RWPE2 (cell line): ENCODE data around the gene KRTAP19-2.

Experiments used
- ATAC-seq: fragments of 200-7000 bp; cut with Tn5 transposase; 3 replicates; pipeline ENCODE4 v1.9.1; 2021; ENCODE audit warnings: low read depth
- DNase-seq: peaks from one replicate; pipeline ENCODE4 v3.0.0-alpha.2; 2020; ENCODE audit warnings: low spot score
- H3K27ac ChIP-seq: fragments of 450-650 bp; 2 replicates; pipeline ENCODE4 v1.5.1; 2017; ENCODE audit warnings: mild to moderate bottlenecking; ENCODE audit not compliant: poor library complexity, severe bottlenecking
- H3K27me3 ChIP-seq: fragments of 250-450 bp; sonication (Bioruptor Pico); 2 replicates; pipeline ENCODE4 v1.5.1; 2021; ENCODE audit warnings: mild to moderate bottlenecking, moderate library complexity; ENCODE audit not compliant: insufficient read depth, poor library complexity, severe bottlenecking
- H3K36me3 ChIP-seq: fragments of 250-450 bp; sonication (Bioruptor Pico); 2 replicates; pipeline ENCODE4 v1.5.1; 2020; ENCODE audit warnings: low read depth, mild to moderate bottlenecking, moderate library complexity
- H3K4me1 ChIP-seq: fragments of 250-450 bp; sonication (Bioruptor Pico); 2 replicates; pipeline ENCODE4 v1.5.1; 2021; ENCODE audit warnings: mild to moderate bottlenecking, moderate library complexity; ENCODE audit not compliant: insufficient read depth, poor library complexity, severe bottlenecking
- H3K4me3 ChIP-seq: fragments of 250-450 bp; sonication (Bioruptor Pico); 2 replicates; pipeline ENCODE4 v1.5.1; 2021; ENCODE audit warnings: mild to moderate bottlenecking, moderate library complexity; ENCODE audit not compliant: severe bottlenecking
- H3K9me3 ChIP-seq: fragments of 250-450 bp; sonication (Bioruptor Pico); 2 replicates; pipeline ENCODE4 v1.5.1; 2021; ENCODE audit warnings: mild to moderate bottlenecking, moderate library complexity; ENCODE audit not compliant: severe bottlenecking
- CTCF ChIP-seq: fragments of 450-650 bp; IDR thresholded peaks from one replicate; pipeline ENCODE4 v1.5.1; 2017; ENCODE audit warnings: mild to moderate bottlenecking, moderate library complexity; ENCODE audit not compliant: poor library complexity, severe bottlenecking

Gene KRTAP19-2

GRCh38 chr21:30497065-30497464, 9.8 kb upstream of the KRTAP19-2 start, which contains the start of gene KRTAP19-4:
KRTAP19-4 (minus strand) TSS chr21:30497165; CDS start chr21:30497110, 55 bp downstream.
- ATAC-seq = no peak
- no peaks in the 10 kb centered on the region for H3K9me3 ChIP-seq
- no peak within 1 kb of the TSS for H3K27ac ChIP-seq
- no peaks in the 10 kb centered on the region for H3K36me3 ChIP-seq
- no peaks in the 10 kb centered on the region for H3K4me1 ChIP-seq
- TF ChIP-seq CTCF = no peak
- DNase-seq = no peak
- no peak within 1 kb of the TSS for H3K4me3 ChIP-seq
- no peaks in the 10 kb centered on the region for H3K27me3 ChIP-seq

- ATAC-seq (no peak), DNase-seq (no peak)
- H3K27me3 ChIP-seq = no peaks in the 10 kb centered on the region
- H3K4me3 ChIP-seq = no peak within 1 kb of the TSS
- H3K27ac ChIP-seq = no peak within 1 kb of the TSS
- no peak for TF ChIP-seq CTCF
- H3K36me3 ChIP-seq = no peaks in the 10 kb centered on the region
- no peaks in the 10 kb centered on the region for H3K4me1 ChIP-seq
- no peaks in the 10 kb centered on the region for H3K9me3 ChIP-seq
Measured at GRCh38 chr21:30491963-30492428, 4.8 kb upstream of the KRTAP19-2 start, which contains the start of gene KRTAP19-3. KRTAP19-3 (minus strand) TSS chr21:30492013; CDS start chr21:30491957, 56 bp downstream.

- Histone ChIP-seq H3K9me3 (no peaks in the 10 kb centered on the region), H3K4me3 (no peak overlapping the region), H3K27ac (no peak overlapping the region), H3K36me3 (no peaks in the 10 kb centered on the region), H3K4me1 (no peaks in the 10 kb centered on the region), H3K27me3 (no peaks in the 10 kb centered on the region)
- TF ChIP-seq CTCF = no peak
- ATAC-seq (no peak), DNase-seq (no peak)
Measured at GRCh38 chr21:30486180-30486579, 1.1 kb downstream of the KRTAP19-2 start.

- Histone ChIP-seq H3K4me1 (no peaks in the 10 kb centered on the region), H3K27ac (no peak overlapping the region), H3K27me3 (no peaks in the 10 kb centered on the region), H3K9me3 (no peaks in the 10 kb centered on the region), H3K36me3 (no peaks in the 10 kb centered on the region), H3K4me3 (no peak overlapping the region)
- ATAC-seq = peak; percentile 44; the same call in 1 of the 3 replicates
- TF ChIP-seq CTCF = no peak
- no peak for DNase-seq
Measured at GRCh38 chr21:30482130-30482529, 5.1 kb downstream of the KRTAP19-2 start.

GRCh38 chr21:30480145-30480544, 7.1 kb downstream of the KRTAP19-2 start, which contains the start of gene KRTAP19-1:
KRTAP19-1 (minus strand) TSS chr21:30480367; CDS start chr21:30480317, 50 bp downstream.
- Histone ChIP-seq H3K4me3 (no peak within 1 kb of the TSS), H3K27me3 (no peaks in the 10 kb centered on the region), H3K36me3 (no peaks in the 10 kb centered on the region), H3K9me3 (no peaks in the 10 kb centered on the region), H3K4me1 (no peaks in the 10 kb centered on the region), H3K27ac (no peak within 1 kb of the TSS)
- DNase-seq = no peak
- no peak for TF ChIP-seq CTCF
- ATAC-seq = no peak
